OCI-LY3 (cell line): ENCODE measurements around the gene PATJ.

Experiments used
- CTCF ChIP-seq: fragments of 200-600, 300-600 bp; sonication (generic); IDR thresholded peaks from 2 replicates; pipeline ENCODE4 v1.5.1; 2014; ENCODE audit warnings: antibody characterized with exemption, low read length, low read depth
- EZH2phosphoT487 ChIP-seq: fragments of 200-600 bp; shearing (Covaris generic); IDR thresholded peaks from 2 replicates; pipeline ENCODE4 v1.6.1; 2018; ENCODE audit warnings: antibody characterized with exemption, mixed run types, low read depth

GRCh38 chr1:62024690-62025089 lies 282.4 kb downstream of the PATJ start:
- TF ChIP-seq CTCF (no peak), EZH2phosphoT487 (no peak)
